ENCODE data around the gene DCC.

DCC gene

GRCh38 chr18:52920665-52921064 is 580.7 kb downstream of the DCC start:
- no peak for DNase-seq (ENCODE audit: low read depth in 2 of 2)

GRCh38 chr18:52933356-52933755 is 593.4 kb downstream of the DCC start:
- no peak for DNase-seq (ENCODE audit: low read depth in 2 of 2)

GRCh38 chr18:52936931-52937330 is 596.9 kb downstream of the DCC start:
- DNase-seq (ENCODE audit: low read depth in 2 of 2) = no peak

- DNase-seq (ENCODE audit: low read depth in 2 of 2) = no peak
These were observed 597.8 kb downstream of the DCC start for GRCh38 chr18:52937840-52938239.

- no peak for DNase-seq (ENCODE audit: low read depth in 2 of 2)
These were observed 605.6 kb downstream of the DCC start for GRCh38 chr18:52945552-52945951.

DNA sequence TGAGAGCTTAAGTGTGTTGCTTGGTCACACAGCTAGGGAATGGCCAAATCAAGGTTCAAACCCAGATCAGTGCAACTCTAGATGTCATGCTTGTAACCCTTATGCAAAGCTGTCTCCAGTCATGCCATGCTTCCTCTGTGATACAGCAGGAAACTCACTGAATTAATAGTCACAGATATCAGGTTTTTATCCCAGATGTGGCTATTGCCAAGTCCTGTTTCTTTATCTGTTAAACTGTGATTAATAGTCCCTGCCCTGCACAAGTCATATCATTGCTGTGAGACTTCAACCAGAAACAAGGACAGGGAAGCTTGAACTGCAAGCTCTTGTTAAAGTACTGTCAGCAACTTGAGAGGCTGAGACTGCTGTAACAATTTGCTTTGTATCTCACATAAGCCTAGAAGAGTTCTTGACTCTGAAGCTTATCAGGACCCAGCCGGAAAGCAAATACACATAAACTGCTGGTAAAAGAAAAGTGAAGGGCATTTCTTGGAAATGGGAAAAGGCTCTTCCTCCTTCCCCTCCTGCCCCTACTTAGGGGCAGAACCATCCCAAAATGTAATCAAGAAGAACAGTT is 609.0 kb downstream of the DCC start:
- no peak for DNase-seq (ENCODE audit: low read depth in 2 of 2)

GRCh38 chr18:52950155-52950554 is 610.2 kb downstream of the DCC start:
- DNase-seq (ENCODE audit: low read depth in 2 of 2) = no peak

DNA sequence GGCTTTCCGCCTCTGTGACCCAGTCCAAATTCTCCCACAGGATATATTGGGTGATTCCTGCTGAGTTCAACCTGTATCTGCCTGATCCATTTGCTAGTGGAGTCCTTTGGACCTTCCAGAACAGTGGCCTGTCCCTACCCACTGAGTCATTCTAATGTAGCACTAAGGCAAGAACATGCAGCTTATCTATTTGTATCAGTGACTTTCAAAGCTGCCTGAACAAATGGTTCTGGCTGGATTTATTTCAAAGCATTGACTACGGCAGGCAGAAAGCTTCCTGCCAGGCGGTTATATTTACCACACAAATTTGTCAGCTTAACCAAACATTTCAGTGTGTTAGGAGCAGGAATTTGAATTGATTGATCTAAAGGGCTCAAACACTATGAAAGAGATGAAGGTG is 613.4 kb downstream of the DCC start:
- no peak for DNase-seq (ENCODE audit: low read depth in 2 of 2)

- DNase-seq (ENCODE audit: low read depth in 2 of 2) = no peak
These were observed 623.5 kb downstream of the DCC start for GRCh38 chr18:52963481-52963880.

- DNase-seq (ENCODE audit: low read depth in 2 of 2) = no peak
These were observed 630.7 kb downstream of the DCC start for GRCh38 chr18:52970686-52971085.

DNA sequence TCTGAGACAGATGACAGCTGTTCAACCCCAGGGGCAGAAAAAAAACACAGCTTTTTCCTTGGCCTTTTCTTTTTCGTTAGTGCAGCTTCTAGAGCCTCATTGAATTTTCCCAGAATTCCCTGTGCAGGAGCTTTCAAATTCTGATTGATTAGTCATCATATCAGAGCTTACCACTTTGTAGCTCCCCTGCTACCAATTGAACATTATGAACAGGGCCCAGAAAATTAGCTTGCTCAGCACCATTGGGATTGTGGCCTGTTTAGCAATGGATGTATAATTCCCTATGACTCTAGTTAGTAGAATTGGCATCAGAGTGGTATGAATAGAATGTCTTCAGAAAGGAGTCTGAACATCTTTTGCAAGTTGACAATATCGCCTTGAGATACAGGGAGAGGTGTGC is 631.1 kb downstream of the DCC start:
- no peak for DNase-seq (ENCODE audit: low read depth in 2 of 2)

- DNase-seq (ENCODE audit: low read depth in 2 of 2) = no peak
These were observed 639.9 kb downstream of the DCC start for GRCh38 chr18:52979892-52980291.

- no peak for DNase-seq (ENCODE audit: low read depth in 2 of 2)
These were observed 651.2 kb downstream of the DCC start for GRCh38 chr18:52991246-52991645.

- no peak for DNase-seq (ENCODE audit: low read depth in 2 of 2)
These were observed 652.0 kb downstream of the DCC start for GRCh38 chr18:52992041-52992440.

GRCh38 chr18:52995875-52996274 is 655.9 kb downstream of the DCC start:
- DNase-seq (ENCODE audit: low read depth in 2 of 2) = no peak

GRCh38 chr18:52999633-53000032 is 659.6 kb downstream of the DCC start:
- no peak for DNase-seq (ENCODE audit: low read depth in 2 of 2)

- no peak for DNase-seq (ENCODE audit: low read depth in 2 of 2)
These were observed 664.8 kb downstream of the DCC start for GRCh38 chr18:53004798-53005197.

- DNase-seq (ENCODE audit: low read depth in 2 of 2) = no peak
These were observed 678.8 kb downstream of the DCC start for GRCh38 chr18:53018791-53019190.

GRCh38 chr18:53025247-53025646 is 685.2 kb downstream of the DCC start:
- DNase-seq (ENCODE audit: low read depth in 2 of 2) = no peak

DNA sequence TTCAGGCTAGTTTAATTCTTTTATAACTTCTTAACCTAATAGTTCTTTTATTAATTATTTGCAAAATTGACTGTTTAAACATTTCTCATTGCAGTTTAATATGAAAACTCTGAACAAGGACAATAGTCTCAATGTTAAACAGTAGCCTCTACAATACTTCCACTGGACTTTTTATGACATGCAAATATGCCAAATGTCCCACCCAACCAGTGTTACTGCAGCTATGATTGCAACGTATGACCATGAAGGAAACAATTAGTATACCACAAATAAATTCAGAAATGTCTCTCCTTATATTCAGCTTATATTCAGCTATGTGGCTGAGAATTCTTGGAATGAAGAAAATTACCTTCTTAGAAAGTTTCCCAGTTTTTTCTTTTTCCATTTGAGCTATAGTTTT is 688.6 kb downstream of the DCC start:
- no peak for DNase-seq (ENCODE audit: low read depth in 2 of 2)

DNA sequence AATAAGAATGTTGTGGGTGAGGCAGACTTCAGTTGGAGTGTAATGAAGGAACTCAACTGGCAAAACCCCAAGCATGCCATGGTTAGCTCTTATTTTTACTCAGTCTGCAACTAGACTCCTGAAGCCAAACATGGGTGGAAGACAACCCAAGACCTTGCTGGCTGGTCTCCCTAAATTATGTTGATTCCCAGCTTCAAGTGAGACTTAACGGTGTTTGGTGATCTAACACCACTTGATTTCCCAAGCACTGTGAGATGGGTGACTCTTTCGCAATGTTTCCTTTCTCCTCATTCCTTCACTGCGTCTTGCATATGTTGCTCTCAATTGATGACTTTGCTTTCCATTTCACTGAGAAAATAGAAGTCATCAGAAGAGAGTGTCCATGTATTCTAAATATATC is 693.1 kb downstream of the DCC start:
- DNase-seq (ENCODE audit: low read depth in 2 of 2) = no peak

DNA sequence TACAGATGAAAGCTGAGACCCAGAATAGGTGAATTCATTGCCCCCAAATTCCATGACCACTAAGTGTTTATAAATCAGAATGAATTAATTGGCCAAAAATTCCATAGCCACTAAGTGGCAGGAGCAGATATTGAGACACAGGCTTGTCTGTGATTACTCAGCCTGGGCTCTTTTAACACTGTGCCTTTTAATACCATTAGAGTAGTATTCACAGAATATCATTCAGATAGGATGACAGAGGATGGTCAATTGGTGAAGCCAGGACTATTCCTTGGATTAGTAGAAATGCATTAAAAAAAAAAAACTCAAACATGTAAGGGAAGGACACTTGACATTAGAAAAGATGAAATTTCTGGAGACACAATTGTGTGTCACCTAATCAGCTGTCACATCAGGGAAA is 698.6 kb downstream of the DCC start:
- DNase-seq (ENCODE audit: low read depth in 2 of 2) = no peak

GRCh38 chr18:53040286-53040685 is 700.3 kb downstream of the DCC start:
- no peak for DNase-seq (ENCODE audit: low read depth in 2 of 2)

- DNase-seq (ENCODE audit: low read depth in 2 of 2) = no peak
These were observed 716.1 kb downstream of the DCC start for GRCh38 chr18:53056064-53056463.

DNA sequence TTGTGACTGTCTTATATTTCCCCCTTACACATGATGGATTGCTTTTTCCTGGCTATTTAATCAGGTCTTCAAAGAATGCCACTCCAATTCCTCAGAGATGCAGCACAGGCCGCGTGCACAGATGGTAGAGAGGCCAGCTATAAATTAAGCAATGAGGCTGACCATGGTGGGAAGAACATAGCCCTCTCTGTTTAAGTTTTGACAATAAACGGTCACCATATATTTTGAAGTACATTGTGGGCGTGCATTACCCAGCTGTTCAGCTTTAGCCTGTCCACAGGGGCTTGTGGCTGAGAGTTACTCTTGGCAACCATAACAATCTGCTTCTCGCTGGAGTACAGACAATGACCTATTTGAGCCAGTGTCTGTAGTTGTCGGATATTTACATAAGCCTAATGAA is 730.8 kb downstream of the DCC start:
- no peak for DNase-seq (ENCODE audit: low read depth in 2 of 2)

All from activated CD8-positive, alpha-beta memory T cell treated with anti-CD3 and anti-CD28 coated beads for 4 hours (primary cell).